HCT116 (cell line): ENCODE results near the gene SF3B5. TPM values are rescaled to one million over a fixed set of nuclear protein-coding genes. Genes with fewer than 3 reads are reported as not detected.

Source experiments
- ATAC-seq: fragments of 200-7000 bp; cut with Tn5 transposase; 2 replicates; pipeline ENCODE4 v1.9.1; 2020; ENCODE audit warnings: mild to moderate bottlenecking, moderate library complexity
- BruUV-seq: library from RNA; stranded (reverse); fragments of 400-500 nt; replicated peaks from 2 replicates; lab custom pipeline; 2021; lab: Mats Ljungman, UMichigan
- CTCF ChIA-PET: fragments of 300-600 bp; sonication (Branson Sonifier 250); formaldehyde crosslinking; loops from one replicate; lab custom pipeline; 2021; ENCODE audit warnings: antibody characterized with exemption; lab: Charles Lee
- POLR2A ChIA-PET: fragments of 300-600, 350-600 bp; sonication (Branson Sonifier 250); formaldehyde crosslinking; loops from one replicate; lab custom pipeline; 2021; ENCODE audit warnings: antibody characterized with exemption; lab: Charles Lee
- RAD21 ChIA-PET, 2 experiments: fragments of 300-600 bp; sonication (Branson Sonifier 250); formaldehyde crosslinking; loops; one replicate each; lab custom pipeline; 2023; ENCODE audit warnings: low total read pairs in 2 of 2; ENCODE audit not compliant: uncharacterized antibody in 2 of 2, unreplicated experiment in 2 of 2, low non-redundant PET in 1 of 2; lab: Charles Lee
- DNase-seq: peaks from one replicate; pipeline ENCODE4 v3.0.0-alpha.2; 2010; ENCODE audit warnings: low read depth, low spot score
- H2AFZ ChIP-seq: fragments of 200-600 bp; shearing (Covaris generic), sonication (generic); 2 replicates; pipeline ENCODE4 v1.6.1; 2017; ENCODE audit warnings: low read depth, mixed run types, mixed read lengths, antibody characterized with exemption, low read length; ENCODE audit not compliant: poor library complexity, severe bottlenecking
- H3K27ac ChIP-seq: 2 replicates; pipeline ENCODE4 v1.5.1; 2012; ENCODE audit warnings: low read depth, low read length
- H3K27me3 ChIP-seq: fragments of 200-600 bp; sonication (generic); 2 replicates; pipeline ENCODE4 v1.6.1; 2016; ENCODE audit warnings: mixed run types, low read length, mixed read lengths; ENCODE audit not compliant: insufficient read depth
- H3K36me3 ChIP-seq, 2 experiments: fragments of 200-500 bp in 1 of 2; fragments of 200-600 bp in 1 of 2; sonication (Bioruptor generic) in 1 of 2; sonication (generic) in 1 of 2; 2 replicates each; pipeline versions ENCODE4 v1.5.1 to v1.6.1; 2014 to 2016; ENCODE audit warnings: low read length in 2 of 2, inconsistent platforms in 1 of 2, mixed read lengths in 1 of 2, mixed run types in 1 of 2; ENCODE audit not compliant: insufficient read depth in 2 of 2, control insufficient read depth in 1 of 2
- H3K4me1 ChIP-seq, 2 experiments: fragments of 200-600 bp in 1 of 2; sonication (generic) in 1 of 2; 2 replicates each; pipeline versions ENCODE4 v1.5.1 to v1.6.1; 2012 to 2017; ENCODE audit warnings: low read length in 2 of 2, inconsistent platforms in 1 of 2, mild to moderate bottlenecking in 1 of 2, mixed read lengths in 1 of 2, mixed run types in 1 of 2, moderate library complexity in 1 of 2; ENCODE audit not compliant: insufficient read depth in 2 of 2, control insufficient read depth in 1 of 2
- H3K4me2 ChIP-seq: fragments of 200-600 bp; sonication (generic); 2 replicates; pipeline ENCODE4 v1.6.1; 2017; ENCODE audit warnings: mixed run types, low read length, mixed read lengths
- H3K4me3 ChIP-seq, 2 experiments: fragments of 200-600 bp in 1 of 2; sonication (generic) in 1 of 2; replicated peaks in 1 of 2; 2 replicates each; pipeline ENCODE4 v1.5.1; 2011 to 2016; ENCODE audit warnings: low read length in 2 of 2, control low read depth in 1 of 2, low read depth in 1 of 2, mild to moderate bottlenecking in 1 of 2, mixed read lengths in 1 of 2, mixed run types in 1 of 2
- H3K79me2 ChIP-seq: fragments of 200-600 bp; sonication (generic); 2 replicates; pipeline ENCODE4 v1.6.1; 2017; ENCODE audit warnings: mild to moderate bottlenecking, mixed run types, low read length, moderate library complexity, mixed read lengths; ENCODE audit not compliant: insufficient read depth
- H3K9ac ChIP-seq: fragments of 200-600 bp; sonication (generic); 2 replicates; pipeline ENCODE4 v1.6.1; 2016; ENCODE audit warnings: low read length, mixed read lengths
- H3K9me2 ChIP-seq: fragments of 200-600 bp; sonication (generic), shearing (Covaris generic); 2 replicates; pipeline ENCODE4 v1.6.1; 2017; ENCODE audit warnings: mixed run types, mild to moderate bottlenecking, moderate library complexity; ENCODE audit not compliant: insufficient read depth
- H3K9me3 ChIP-seq, 2 experiments: fragments of 200-500 bp in 1 of 2; fragments of 200-600 bp in 1 of 2; sonication (Bioruptor generic) in 1 of 2; sonication (generic) in 1 of 2; 2 replicates each; pipeline ENCODE4 v1.6.1; 2014 to 2017; ENCODE audit warnings: low read length in 2 of 2, mixed read lengths in 2 of 2, inconsistent platforms in 1 of 2, low read depth in 1 of 2, mild to moderate bottlenecking in 1 of 2, mixed run types in 1 of 2, moderate library complexity in 1 of 2; ENCODE audit not compliant: control insufficient read depth in 1 of 2, insufficient read depth in 1 of 2
- H4K20me1 ChIP-seq: fragments of 200-600 bp; sonication (generic), shearing (Covaris generic); 2 replicates; pipeline ENCODE4 v1.6.1; 2017; ENCODE audit warnings: mixed run types, mild to moderate bottlenecking, moderate library complexity; ENCODE audit not compliant: insufficient read depth
- ELF1 ChIP-seq: IDR thresholded peaks from 2 replicates; pipeline ENCODE4 v1.6.1; 2012; ENCODE audit warnings: low read depth, borderline replicate concordance
- EZH2phosphoT487 ChIP-seq: fragments of 200-600 bp; IDR thresholded peaks from 2 replicates; pipeline ENCODE4 v1.6.1; 2018; ENCODE audit warnings: antibody characterized with exemption, borderline replicate concordance
- FOSL1 ChIP-seq: IDR thresholded peaks from 2 replicates; pipeline ENCODE4 v1.6.1; 2012; ENCODE audit warnings: low read depth
- JUND ChIP-seq: IDR thresholded peaks from 2 replicates; pipeline ENCODE4 v1.6.1; 2012
- POLR2A ChIP-seq: IDR thresholded peaks from 2 replicates; pipeline ENCODE4 v1.7.0; 2011; ENCODE audit warnings: borderline replicate concordance; ENCODE audit not compliant: insufficient read depth, insufficient read length; ENCODE audit errors: extremely low read depth
- POLR2AphosphoS5 ChIP-seq: IDR thresholded peaks from 2 replicates; pipeline ENCODE4 v1.6.1; 2011; ENCODE audit warnings: mild to moderate bottlenecking, low read depth, low read length, moderate library complexity
- REST ChIP-seq: IDR thresholded peaks from 2 replicates; pipeline ENCODE4 v1.6.1; 2012; ENCODE audit warnings: low read depth
- SP1 ChIP-seq: IDR thresholded peaks from 2 replicates; pipeline ENCODE4 v1.6.1; 2012; ENCODE audit warnings: low read depth
- SRF ChIP-seq: IDR thresholded peaks from 2 replicates; pipeline ENCODE4 v1.6.1; 2012; ENCODE audit warnings: low read depth
- ZFX ChIP-seq: fragments of 450-650 bp; IDR thresholded peaks from 2 replicates; pipeline ENCODE4 v1.6.1; 2017
- intact Hi-C: fragments of 100-400 bp; cut with micrococcal nuclease; formaldehyde crosslinking; loops from 2 replicates; pipeline ENCODE4 v1.10.0; 2022
- total RNA-seq: library from RNA; stranded (reverse); gene quantifications from one replicate; pipeline ENCODE4 v1.2.1, GENCODE V29; 2021; ENCODE audit not compliant: unreplicated experiment

SF3B5 gene
- total RNA-seq, 1 experiment from 2014 or later: 173 TPM

- H3K27ac ChIP-seq: no peak overlapping the region
- intact Hi-C loops: no loop called here
- DNase-seq: no peak
- RAD21 ChIA-PET: no interaction called here
- H3K79me2 ChIP-seq: no peaks in the 10 kb centered on the region
- no peaks in the 10 kb centered on the region for H3K36me3 ChIP-seq
- H3K9ac ChIP-seq: no peak overlapping the region
- H3K4me1 ChIP-seq: peaks cover 0 to 12% of the 10 kb centered on the region in 2 experiments; a peak in 1 of 4 replicates
- H3K9me2 ChIP-seq: no peaks in the 10 kb centered on the region
- H3K4me3 ChIP-seq: no peak overlapping the region
- no peaks in the 10 kb centered on the region for H4K20me1 ChIP-seq
- TF ChIP-seq SRF: no peak
- TF ChIP-seq SP1: no peak
- TF ChIP-seq JUND: no peak
- TF ChIP-seq ZFX: no peak
- TF ChIP-seq POLR2AphosphoS5: no peak
- no peak for TF ChIP-seq POLR2A
- no peak for TF ChIP-seq EZH2phosphoT487
- no peak for TF ChIP-seq REST
- no peak for TF ChIP-seq ELF1
- TF ChIP-seq FOSL1: no peak
- TF ChIP-seq, all 23 proteins: peak for 0
- CTCF ChIA-PET: no interaction called here
- Histone ChIP-seq H3K4me2 (no peak overlapping the region), H2AFZ (no peak overlapping the region), H3K27me3 (no peaks in the 10 kb centered on the region), H3K9me3 (no peaks in the 10 kb centered on the region)
- no peak for ATAC-seq
- BruUV-seq: no TSS peak
- POLR2A ChIA-PET: interaction anchor here (0.6 kb wide), 1 partner anchor 37 kb away, joined by 3 read pairs; no protein-coding TSS in a partner anchor
These were observed 28.5 kb downstream of the SF3B5 start for GRCh38 chr6:144066741-144067484.
